Stimulated activated CD4-positive, alpha-beta T cell treated with anti-CD3 and anti-CD28 coated beads, Interleukin-15, amount 100 ng/mL, for 1 hour (primary cell): ENCODE results near the gene ITGA11.
"Not testable (repeated sequence)": the region's sequence is repeated elsewhere in the genome, so short reads cannot be mapped to it uniquely, and the experiment has no call there.

ENCODE experiments used
- DNase-seq, 2 donors: peaks; one replicate each; pipeline ENCODE4 v3.0.0-alpha.2; 2020; ENCODE audit warnings: low read depth in 1 of 2, low spot score in 1 of 2

Gene ITGA11

GRCh38 chr15:68411735-68412134, 20.2 kb downstream of the ITGA11 start:
- DNase-seq, result no peak

- DNase-seq, result no peak
These were observed 20.7 kb downstream of the ITGA11 start for GRCh38 chr15:68411343-68411675.

DNA sequence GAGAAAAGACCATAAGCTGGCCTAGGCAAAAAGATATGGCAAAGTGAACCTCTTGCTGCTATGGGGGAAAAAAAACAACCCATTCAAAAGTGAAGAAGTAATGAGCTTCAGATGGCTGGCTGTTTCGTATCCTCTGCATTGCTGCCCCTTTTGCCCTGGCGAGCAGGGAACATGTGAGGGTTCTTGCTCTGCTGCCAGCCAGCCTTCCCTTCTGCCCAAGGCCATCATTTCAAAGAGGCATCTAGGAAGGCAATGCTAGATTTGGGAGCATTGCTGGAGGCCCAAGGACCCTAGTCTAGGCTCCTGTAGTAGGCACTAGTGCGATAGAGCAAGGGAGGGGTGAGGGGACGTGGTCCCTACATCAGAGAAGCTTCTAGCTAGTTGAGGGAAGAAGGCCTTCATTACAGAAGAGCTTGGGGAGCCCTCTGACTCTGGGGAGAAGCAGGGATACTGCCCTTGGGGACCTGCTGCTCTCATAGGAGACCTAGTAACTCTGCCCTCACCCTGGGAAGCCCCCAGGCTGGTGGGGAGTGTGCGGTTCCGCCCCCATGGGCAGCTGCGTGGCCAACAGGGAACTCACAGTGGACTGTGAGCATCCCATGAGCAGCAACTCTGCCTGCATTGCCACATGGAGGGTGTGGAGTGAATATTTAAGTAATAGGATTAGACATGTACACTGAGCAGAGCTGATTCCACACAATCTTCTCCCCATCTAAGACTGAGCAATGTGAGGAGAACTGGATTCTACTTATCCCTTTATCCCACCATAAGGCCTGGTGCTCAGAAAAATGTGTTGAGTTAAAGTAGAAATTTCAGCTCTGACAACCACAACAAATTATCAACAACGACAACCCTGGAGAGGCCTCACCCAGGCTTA, 21.3 kb downstream of the ITGA11 start:
- no peak for DNase-seq

DNA sequence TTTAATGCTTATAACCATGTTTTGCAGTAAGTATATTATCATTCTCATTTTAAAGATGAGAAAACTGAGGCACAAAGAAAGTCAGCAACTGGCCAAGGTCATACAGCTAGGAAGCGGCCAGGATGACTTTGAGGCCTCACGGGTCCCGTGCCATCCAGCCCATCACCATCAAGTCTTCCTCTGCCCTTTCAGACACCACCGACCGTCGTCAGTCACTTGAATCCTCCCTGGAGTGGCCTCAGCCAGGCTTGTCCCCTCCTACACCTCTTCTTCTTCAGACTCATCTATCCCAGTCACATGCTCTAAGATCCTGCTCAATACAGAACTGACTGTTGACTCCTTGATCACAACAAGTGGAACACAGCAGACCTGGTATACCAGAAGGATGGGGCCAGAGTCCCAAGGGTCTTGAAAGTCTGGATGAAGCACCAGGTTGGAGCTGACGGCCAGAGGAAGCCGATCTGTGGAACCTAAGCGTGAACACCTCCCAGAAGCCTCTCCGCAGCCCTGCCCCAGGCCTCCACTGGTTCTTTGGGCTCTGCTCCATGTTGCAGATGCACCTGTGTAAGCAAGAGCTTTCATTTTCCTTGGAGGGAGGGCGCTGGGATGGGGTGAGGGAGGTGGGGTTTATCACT, 22.1 kb downstream of the ITGA11 start:
- no peak for DNase-seq

DNA sequence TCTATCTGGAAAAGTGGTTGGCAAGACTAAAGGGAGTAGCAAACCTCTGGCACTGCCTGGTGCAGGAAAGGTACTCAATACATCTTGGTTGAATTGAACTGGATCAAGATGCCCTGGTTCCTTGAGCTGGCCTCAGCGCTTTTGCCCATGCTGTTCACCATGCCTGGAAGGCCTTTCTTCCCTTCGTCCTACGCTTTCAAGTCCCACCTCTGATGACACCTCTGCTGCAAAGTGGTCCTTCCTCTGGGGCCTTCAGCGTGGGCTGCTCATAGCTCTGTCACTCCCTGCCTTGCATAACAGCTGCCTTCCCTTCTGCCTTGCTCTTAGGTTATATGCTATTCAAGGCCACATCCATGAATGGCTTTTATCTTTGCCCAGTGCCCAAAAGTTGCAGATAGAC, 23.0 kb downstream of the ITGA11 start:
- no peak for DNase-seq

DNA sequence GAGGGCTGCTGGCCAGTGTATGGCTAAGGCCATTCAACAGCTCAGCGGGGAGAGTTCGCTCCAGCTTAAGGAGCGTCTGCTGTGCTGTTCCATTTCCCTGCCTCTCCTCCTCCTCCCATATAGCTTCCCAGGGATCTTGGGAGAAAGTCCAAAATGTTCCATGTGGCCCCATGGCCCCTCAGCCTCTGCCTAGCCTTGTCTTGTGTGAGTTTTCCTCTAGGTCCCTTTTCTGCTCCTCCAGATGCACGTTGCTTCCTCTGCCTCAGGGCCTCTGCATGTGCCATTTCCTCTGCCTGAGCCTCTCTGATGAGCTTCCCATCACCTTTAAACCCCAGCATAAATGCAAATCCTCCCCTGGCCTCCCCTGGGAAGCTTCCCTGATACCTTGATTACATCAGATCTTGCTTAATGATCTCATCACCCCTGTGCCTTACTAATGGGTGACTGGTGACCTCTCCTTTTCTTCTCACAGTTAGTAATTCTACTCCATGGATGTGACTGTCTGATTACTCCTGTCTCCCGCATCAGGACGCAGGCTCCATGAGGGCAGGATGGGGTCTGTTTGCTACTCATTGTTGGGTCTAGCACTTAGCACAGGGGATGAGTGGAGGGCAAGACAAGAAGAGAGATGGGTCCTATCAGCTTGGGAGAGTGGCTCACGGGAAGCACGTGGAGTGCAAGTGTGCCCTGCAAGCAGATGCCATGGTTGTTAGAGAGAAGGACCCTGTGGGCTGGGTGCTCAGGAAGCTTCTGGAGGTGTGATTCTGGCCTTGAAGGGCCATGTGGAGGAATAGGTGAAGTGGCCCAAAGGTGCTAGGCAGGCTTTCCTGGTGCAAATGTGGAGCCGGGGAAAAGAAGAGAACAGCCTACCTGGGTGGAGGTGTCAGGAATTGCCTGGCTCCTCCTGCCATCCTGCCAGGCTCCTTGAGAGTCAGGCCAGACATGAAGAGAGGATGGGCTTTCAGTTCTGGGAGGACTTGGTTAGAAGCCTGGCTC, 23.8 kb downstream of the ITGA11 start:
- no peak for DNase-seq

DNA sequence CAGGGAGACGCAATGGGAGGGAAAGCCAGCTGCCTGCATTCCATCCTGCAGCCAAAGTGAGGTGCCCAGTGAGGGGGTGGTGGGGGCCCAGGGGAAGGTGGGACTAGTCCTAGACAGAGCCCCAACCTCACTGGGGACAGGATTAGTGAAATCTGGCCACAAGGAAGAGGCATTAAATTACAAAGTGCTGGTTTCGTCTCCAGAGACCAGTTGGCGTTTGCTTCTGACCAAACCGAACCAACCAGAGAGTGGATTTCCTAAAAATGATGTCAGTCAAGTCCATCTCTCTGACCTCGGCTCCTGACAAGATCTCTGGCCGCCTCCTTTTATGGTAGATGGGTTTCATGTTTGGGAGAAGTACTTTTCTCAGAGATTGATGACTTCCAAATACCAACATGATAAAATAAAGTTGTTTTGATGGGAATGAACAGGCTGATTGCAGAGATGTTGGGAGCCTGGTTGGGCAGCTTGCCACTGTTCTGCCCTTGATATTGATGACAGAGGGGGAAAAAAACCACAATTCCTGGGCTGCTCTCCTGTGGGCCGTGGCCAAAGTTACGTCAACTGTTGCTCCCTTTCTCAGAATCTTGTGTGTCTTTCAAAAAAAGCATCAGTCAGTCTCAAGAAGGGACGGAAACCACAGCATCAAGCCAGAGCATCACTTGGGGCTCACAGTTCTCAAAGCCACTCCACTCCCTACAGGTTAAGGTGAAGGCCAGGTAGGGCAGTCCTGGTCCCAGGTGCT, 24.6 kb downstream of the ITGA11 start:
- no peak for DNase-seq

- DNase-seq, result no peak
These were observed 26.3 kb downstream of the ITGA11 start for GRCh38 chr15:68405378-68406250.

- no peak for DNase-seq
These were observed 27.7 kb downstream of the ITGA11 start for GRCh38 chr15:68404056-68404798.

- no peak for DNase-seq
These were observed 28.6 kb downstream of the ITGA11 start for GRCh38 chr15:68403161-68403941.

DNA sequence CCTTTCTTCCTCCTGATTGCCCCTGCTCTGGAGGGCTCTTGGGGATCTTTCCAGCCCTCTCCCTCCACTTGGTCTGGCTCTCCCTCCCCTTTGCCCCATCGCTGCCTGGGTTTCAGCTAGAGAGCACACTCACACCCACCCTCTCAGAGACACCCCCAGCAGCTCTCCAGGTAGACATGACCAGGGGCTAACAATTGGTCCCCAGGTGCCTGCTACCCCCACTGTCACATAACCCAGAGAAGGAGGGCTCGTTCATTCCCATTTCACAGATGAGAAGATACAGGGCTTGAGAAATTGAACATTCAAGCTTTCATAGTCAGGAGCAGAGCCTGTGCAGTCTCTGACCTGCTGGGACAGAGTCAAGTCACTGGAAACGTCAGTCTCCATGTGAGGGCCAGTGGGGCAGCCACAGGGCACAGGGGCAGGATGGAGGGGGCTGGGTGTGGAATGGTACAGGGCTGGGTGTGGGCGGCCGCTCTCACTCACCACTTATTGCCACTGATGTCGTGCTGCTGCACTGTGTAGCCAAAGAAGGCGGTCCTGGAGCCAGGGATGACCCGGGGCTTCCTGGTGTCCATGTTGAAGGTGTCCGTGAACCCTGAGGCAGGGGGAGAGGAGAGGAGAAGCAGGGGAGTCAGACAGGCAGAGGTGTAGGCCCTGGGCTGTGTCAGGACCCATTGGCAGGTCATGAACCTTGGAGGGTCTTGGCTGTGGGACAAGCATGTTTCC, 29.4 kb downstream of the ITGA11 start:
- no peak for DNase-seq

GRCh38 chr15:68401496-68402431, 30.2 kb downstream of the ITGA11 start:
- no peak for DNase-seq

DNA sequence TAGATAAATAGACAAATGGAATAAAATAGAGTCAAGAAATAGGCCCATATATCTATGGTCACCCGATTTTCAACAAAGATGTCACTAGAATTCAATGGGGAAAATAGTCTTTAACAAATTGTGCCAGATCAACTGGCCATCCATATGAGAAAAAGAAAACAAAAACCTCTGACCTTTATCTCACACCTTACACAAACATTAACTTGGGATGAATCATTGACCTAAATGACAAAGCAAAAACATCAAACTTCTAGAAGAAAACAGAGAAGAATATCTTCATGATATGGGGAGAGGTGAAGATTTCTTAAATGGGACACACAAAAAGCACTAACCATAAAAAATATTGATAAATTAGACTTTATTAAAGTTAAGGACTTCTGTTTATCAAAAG, 31.9 kb downstream of the ITGA11 start:
- DNase-seq, result no peak

GRCh38 chr15:68399096-68400065, 32.6 kb downstream of the ITGA11 start:
- no peak for DNase-seq

DNA sequence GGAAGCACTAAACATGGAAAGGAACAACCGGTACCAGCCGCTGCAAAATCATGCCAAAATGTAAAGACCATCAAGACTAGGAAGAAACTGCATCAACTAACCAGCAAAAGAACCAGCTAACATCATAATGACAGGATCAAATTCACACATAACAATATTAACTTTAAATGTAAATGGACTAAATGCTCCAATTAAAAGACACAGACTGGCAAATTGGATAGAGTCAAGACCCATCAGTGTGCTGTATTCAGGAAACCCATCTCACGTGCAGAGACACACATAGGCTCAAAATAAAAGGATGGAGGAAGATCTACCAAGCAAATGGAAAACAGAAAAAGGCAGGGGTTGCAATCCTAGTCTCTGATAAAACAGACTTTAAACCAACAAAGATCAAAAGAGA, 34.0 kb downstream of the ITGA11 start:
- DNase-seq, result not testable (repeated sequence)

GRCh38 chr15:68396068-68396467, 35.9 kb downstream of the ITGA11 start:
- no peak for DNase-seq
